Fibroblast of the aortic adventitia (primary cell): ENCODE results near the gene SLC7A6OS. TPM values are rescaled to one million over a fixed set of nuclear protein-coding genes. Genes with fewer than 3 reads are reported as not detected.
A peak's percentile ranks its signal among the peaks of the same experiment; 100 is the strongest.
"Not testable (repeated sequence)": the region's sequence is repeated elsewhere in the genome, so short reads cannot be mapped to it uniquely, and the experiment has no call there.

Source experiments
- DNase-seq: peaks from one replicate; pipeline ENCODE4 v3.0.0-alpha.2; 2010; ENCODE audit warnings: low read depth
- H3K4me3 ChIP-seq: 2 replicates; pipeline ENCODE4 v1.5.1; 2011; ENCODE audit warnings: low read depth, mild to moderate bottlenecking, control low read depth, low read length, moderate library complexity
- total RNA-seq: library from RNA; depleted of rRNA; stranded (reverse); fragments of >200 nt; gene quantifications from 2 replicates; pipeline ENCODE4 v1.2.3, GENCODE V29; 2012; ENCODE audit warnings: low replicate concordance
- TF ChIP-seq, protein P1 (sequence below): IDR thresholded peaks from 2 replicates; pipeline ENCODE4 v1.5.1; 2011; ENCODE audit warnings: mild to moderate bottlenecking, low read length, control low read depth, inconsistent platforms; ENCODE audit not compliant: insufficient read depth

SLC7A6OS gene
- total RNA-seq, 1 donor = 11.5 TPM

DNA sequence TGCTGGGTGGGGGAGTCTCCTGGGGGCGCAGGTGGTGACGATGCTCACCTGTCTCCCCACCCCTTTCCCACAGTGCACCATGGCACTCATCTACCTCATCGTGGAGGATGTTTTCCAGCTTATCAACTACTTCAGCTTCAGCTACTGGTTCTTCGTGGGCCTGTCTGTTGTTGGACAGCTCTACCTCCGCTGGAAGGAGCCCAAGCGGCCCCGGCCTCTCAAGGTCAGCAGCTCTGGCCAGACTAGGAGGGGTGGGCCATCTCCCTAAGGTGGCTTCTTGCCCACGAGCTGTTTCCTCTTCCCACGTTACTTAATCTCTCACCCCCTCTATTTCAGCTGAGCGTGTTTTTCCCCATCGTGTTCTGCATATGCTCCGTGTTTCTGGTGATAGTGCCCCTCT is 14.5 kb downstream of the SLC7A6OS start:
- no peak overlapping the region for H3K4me3 ChIP-seq
- TF ChIP-seq, protein P1, sequence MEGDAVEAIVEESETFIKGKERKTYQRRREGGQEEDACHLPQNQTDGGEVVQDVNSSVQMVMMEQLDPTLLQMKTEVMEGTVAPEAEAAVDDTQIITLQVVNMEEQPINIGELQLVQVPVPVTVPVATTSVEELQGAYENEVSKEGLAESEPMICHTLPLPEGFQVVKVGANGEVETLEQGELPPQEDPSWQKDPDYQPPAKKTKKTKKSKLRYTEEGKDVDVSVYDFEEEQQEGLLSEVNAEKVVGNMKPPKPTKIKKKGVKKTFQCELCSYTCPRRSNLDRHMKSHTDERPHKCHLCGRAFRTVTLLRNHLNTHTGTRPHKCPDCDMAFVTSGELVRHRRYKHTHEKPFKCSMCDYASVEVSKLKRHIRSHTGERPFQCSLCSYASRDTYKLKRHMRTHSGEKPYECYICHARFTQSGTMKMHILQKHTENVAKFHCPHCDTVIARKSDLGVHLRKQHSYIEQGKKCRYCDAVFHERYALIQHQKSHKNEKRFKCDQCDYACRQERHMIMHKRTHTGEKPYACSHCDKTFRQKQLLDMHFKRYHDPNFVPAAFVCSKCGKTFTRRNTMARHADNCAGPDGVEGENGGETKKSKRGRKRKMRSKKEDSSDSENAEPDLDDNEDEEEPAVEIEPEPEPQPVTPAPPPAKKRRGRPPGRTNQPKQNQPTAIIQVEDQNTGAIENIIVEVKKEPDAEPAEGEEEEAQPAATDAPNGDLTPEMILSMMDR = no peak
- no peak for DNase-seq

DNA sequence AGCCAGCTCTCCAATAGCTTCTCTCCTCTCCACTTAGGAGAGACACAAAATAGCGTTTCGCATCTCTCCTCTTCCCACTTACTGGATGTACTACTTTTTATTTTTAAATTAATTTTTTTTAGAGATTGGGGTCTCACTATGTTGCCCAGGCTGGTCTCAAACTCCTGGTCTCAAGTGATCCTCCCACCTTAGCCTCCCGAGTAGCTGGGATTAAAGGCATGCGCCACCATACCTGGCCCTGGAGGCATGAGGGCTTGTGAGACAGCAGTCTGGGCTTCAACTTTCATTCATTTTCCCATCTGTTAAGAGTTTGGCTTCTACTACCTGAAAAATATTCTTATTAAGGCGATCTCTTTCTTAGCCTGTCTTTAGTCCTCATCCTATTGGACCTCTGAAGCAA is 18.3 kb downstream of the SLC7A6OS start:
- no peak for DNase-seq
- H3K4me3 ChIP-seq = no peak overlapping the region
- TF ChIP-seq, protein P1 = no peak

DNA sequence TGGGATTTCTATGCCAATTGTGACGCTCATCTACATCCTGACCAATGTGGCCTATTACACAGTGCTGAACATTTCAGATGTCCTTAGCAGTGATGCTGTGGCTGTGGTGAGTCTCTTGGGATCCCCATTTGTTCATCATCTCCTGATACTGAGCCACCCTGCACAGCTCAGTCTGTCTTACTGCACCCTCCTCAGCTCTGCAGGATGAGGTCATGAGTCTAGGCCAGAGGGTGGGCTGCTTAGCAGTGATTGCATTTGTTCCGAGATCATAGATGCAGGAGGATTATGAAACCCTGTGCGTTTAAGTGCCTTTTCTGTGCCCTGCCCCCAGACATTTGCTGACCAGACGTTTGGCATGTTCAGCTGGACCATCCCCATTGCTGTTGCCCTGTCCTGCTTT is 19.5 kb downstream of the SLC7A6OS start:
- no peak for DNase-seq
- TF ChIP-seq, protein P1 = no peak
- H3K4me3 ChIP-seq = no peak overlapping the region

DNA sequence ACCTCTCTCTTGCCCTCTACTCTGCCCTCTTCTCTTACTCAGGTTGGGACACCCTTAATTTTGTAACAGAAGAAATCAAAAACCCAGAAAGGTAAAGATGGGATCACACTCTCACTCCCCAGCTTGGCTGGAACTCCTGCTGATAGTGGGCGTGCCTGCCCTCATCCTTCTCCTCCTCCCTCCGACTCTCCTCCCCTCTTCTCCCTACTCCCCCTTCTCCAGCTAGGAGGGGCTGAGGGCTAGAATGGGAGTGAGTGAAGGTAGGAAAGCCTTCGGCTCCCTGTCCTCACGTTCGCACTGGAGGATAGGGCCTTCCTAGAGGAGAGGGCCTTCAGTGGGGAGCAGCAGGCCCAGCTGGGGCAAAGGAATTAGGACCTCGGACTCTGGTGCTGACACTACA is 20.3 kb downstream of the SLC7A6OS start:
- no peak for DNase-seq
- no peak overlapping the region for H3K4me3 ChIP-seq
- TF ChIP-seq, protein P1 = no peak

DNA sequence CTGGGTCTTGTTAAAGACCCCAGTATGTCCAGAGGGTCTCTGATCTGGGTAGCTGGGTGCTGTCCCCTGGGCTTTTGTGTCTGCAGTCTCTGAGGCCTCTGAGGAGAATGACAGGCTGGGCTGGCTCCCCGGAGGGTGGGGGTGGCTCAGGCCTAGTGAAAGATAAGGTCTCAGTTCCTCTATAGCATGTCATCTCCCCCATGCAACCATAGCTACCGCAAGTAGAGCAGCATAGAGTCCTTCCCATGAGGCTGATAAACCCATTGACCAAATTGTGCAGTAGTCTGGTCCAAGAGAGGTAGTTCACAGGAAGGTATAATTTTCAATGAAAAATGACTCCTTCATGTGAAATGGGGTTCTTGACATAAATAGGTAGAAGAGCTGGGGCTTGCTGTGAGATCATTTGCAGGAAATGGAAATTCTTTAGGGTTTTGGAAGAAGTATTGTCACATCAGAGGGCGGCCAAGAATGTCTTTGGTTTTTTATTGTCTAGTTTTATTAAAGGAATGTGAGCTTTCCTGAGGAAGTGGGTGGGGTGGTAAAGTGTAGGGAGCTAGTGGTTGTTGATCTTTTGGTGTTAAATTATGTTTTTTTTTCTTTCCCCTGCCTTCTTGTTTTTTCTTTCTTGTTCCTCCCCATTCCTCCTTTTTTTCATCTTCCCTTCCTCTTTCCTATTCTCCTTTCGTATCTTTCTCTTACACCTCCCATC is 21.0 kb downstream of the SLC7A6OS start:
- TF ChIP-seq, protein P1 = no peak
- peak; percentile 46 for DNase-seq
- no peak overlapping the region for H3K4me3 ChIP-seq

DNA sequence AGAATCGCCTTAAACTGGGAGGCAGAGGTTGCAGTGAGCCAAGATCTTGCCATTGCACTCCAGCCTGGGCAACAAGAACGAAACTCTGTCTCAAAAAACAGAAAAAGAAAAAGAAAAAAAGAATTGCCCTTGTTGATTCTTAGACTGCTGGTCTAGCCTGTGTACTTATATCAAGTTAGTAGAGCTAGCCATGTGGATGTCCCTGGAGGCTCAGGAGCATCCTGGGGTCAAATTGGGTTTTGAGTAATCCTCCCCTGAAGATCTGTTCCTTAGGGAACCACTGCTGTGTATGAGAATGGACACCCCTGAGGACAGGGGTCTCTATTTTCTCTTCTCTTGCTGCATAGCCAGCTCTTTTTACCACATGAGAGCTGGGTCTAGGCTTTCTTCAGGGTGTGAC is 21.5 kb downstream of the SLC7A6OS start:
- TF ChIP-seq, protein P1 = no peak
- no peak overlapping the region for H3K4me3 ChIP-seq
- no peak for DNase-seq

DNA sequence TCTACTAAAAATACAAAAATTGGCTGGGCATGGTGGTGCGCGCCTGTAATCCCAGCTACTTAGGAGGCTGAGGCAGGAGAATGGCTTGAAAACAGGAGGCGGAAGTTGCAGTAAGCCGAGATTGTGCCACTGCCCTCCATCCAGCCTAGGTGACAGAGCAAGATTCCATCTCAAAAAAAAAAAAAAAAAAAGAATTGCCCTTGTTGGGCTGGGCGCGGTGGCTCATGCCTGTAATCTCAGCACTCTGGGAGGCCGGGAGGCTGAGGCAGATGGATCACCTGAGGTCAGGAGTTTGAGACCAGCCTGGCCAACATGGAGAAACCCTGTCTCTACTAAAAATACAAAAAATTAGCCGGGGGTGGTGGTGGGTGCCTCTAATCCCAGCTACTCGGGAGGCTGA is 21.9 kb downstream of the SLC7A6OS start:
- H3K4me3 ChIP-seq, DNase-seq: not testable (repeated sequence)
